H9 (cell line): ENCODE measurements around the gene MAST4. TPM values are rescaled to one million over a fixed set of nuclear protein-coding genes. Genes with fewer than 3 reads are reported as not detected.

Experiments used
- DNase-seq: peaks from one replicate; pipeline ENCODE4 v3.0.0-alpha.2; 2017
- H2AFZ ChIP-seq: one replicate; pipeline ENCODE4 v1.6.1; 2013; ENCODE audit warnings: mild to moderate bottlenecking, low read length, control low read depth, moderate library complexity
- H2AK5ac ChIP-seq: 2 replicates; pipeline ENCODE4 v1.6.1; 2013; ENCODE audit warnings: low read length, control low read depth, mixed read lengths; ENCODE audit not compliant: insufficient read length
- H2BK120ac ChIP-seq: one replicate; pipeline ENCODE4 v1.6.1; 2013; ENCODE audit warnings: low read depth, mild to moderate bottlenecking, low read length, control low read depth, inconsistent platforms; ENCODE audit not compliant: poor library complexity, severe bottlenecking
- H2BK12ac ChIP-seq: 2 replicates; pipeline ENCODE4 v1.6.1; 2013; ENCODE audit warnings: low read length, control low read depth, mixed read lengths, low read depth; ENCODE audit not compliant: insufficient read length
- H2BK15ac ChIP-seq: 2 replicates; pipeline ENCODE4 v1.6.1; 2013; ENCODE audit warnings: low read depth, low read length, control low read depth
- H2BK20ac ChIP-seq: one replicate; pipeline ENCODE4 v1.6.1; 2013; ENCODE audit warnings: low read depth, mild to moderate bottlenecking, low read length, control low read depth, inconsistent platforms; ENCODE audit not compliant: poor library complexity, severe bottlenecking
- H2BK5ac ChIP-seq: 2 replicates; pipeline ENCODE4 v1.6.1; 2013; ENCODE audit warnings: low read length, control low read depth, mixed read lengths; ENCODE audit not compliant: insufficient read length
- H3K14ac ChIP-seq: 2 replicates; pipeline ENCODE4 v1.6.1; 2013; ENCODE audit warnings: low read length, control low read depth; ENCODE audit not compliant: insufficient read depth
- H3K18ac ChIP-seq: 2 replicates; pipeline ENCODE4 v1.6.1; 2013; ENCODE audit warnings: low read depth, mild to moderate bottlenecking, mixed read lengths, low read length, control low read depth; ENCODE audit not compliant: insufficient read length
- H3K23ac ChIP-seq: 2 replicates; pipeline ENCODE4 v1.6.1; 2013; ENCODE audit warnings: low read length, control low read depth, mixed read lengths, low read depth; ENCODE audit not compliant: insufficient read length
- H3K23me2 ChIP-seq: 2 replicates; pipeline ENCODE4 v1.6.1; 2013; ENCODE audit warnings: low read depth, mild to moderate bottlenecking, mixed read lengths, low read length, control low read depth; ENCODE audit not compliant: insufficient read length, poor library complexity, severe bottlenecking
- H3K27ac ChIP-seq: 2 replicates; pipeline ENCODE4 v1.5.1; 2013; ENCODE audit warnings: low read length, control low read depth, mixed read lengths, low read depth; ENCODE audit not compliant: insufficient read length
- H3K27me3 ChIP-seq: 2 replicates; pipeline ENCODE4 v1.6.1; 2013; ENCODE audit warnings: low read length, control low read depth, inconsistent platforms; ENCODE audit not compliant: insufficient read depth
- H3K4ac ChIP-seq: 2 replicates; pipeline ENCODE4 v1.6.1; 2013; ENCODE audit warnings: low read depth, mild to moderate bottlenecking, control low read depth, inconsistent platforms, low read length, moderate library complexity
- H3K4me1 ChIP-seq: 2 replicates; pipeline ENCODE4 v1.6.1; 2013; ENCODE audit warnings: low read length, control low read depth, inconsistent platforms; ENCODE audit not compliant: insufficient read depth
- H3K4me2 ChIP-seq: 2 replicates; pipeline ENCODE4 v1.6.1; 2013; ENCODE audit warnings: low read length, control low read depth, mixed read lengths; ENCODE audit not compliant: insufficient read length, insufficient read depth
- H3K56ac ChIP-seq: 2 replicates; pipeline ENCODE4 v1.6.1; 2013; ENCODE audit warnings: low read depth, mild to moderate bottlenecking, mixed read lengths, low read length, control low read depth; ENCODE audit not compliant: insufficient read length
- H3K79me1 ChIP-seq: 2 replicates; pipeline ENCODE4 v1.6.1; 2013; ENCODE audit warnings: low read depth, mild to moderate bottlenecking, moderate library complexity, low read length, control low read depth, inconsistent platforms; ENCODE audit not compliant: insufficient read depth, poor library complexity, severe bottlenecking
- H3K79me2 ChIP-seq: 2 replicates; pipeline ENCODE4 v1.6.1; 2013; ENCODE audit warnings: low read length, control low read depth, inconsistent platforms; ENCODE audit not compliant: insufficient read depth
- H3K9ac ChIP-seq: 2 replicates; pipeline ENCODE4 v1.6.1; 2013; ENCODE audit warnings: low read length, control low read depth, mixed read lengths; ENCODE audit not compliant: insufficient read length; ENCODE audit errors: extremely low read depth
- H3K9me3 ChIP-seq: one replicate; pipeline ENCODE4 v1.6.1; 2013; ENCODE audit warnings: low read depth, low read length, inconsistent platforms; ENCODE audit not compliant: control insufficient read depth
- H3T11ph ChIP-seq: one replicate; pipeline ENCODE4 v1.6.1; 2013; ENCODE audit warnings: mild to moderate bottlenecking, low read length, control low read depth, inconsistent platforms
- H4K20me1 ChIP-seq: one replicate; pipeline ENCODE4 v1.6.1; 2013; ENCODE audit not compliant: control insufficient read depth, insufficient read length, insufficient read depth
- H4K5ac ChIP-seq: 2 replicates; pipeline ENCODE4 v1.6.1; 2013; ENCODE audit warnings: low read depth, mild to moderate bottlenecking, mixed read lengths, low read length, control low read depth; ENCODE audit not compliant: insufficient read length
- H4K8ac ChIP-seq: replicated peaks from 2 replicates; pipeline ENCODE4 v1.6.1; 2013; ENCODE audit warnings: low read length, control low read depth, mixed read lengths, low read depth; ENCODE audit not compliant: insufficient read length
- H4K91ac ChIP-seq: 2 replicates; pipeline ENCODE4 v1.6.1; 2013; ENCODE audit warnings: low read depth, mild to moderate bottlenecking, moderate library complexity, mixed read lengths, low read length, control low read depth; ENCODE audit not compliant: insufficient read length
- H3K27ac Mint-ChIP-seq, 3 experiments: 2 replicates in 2 of 3; 3 replicates in 1 of 3; pipeline ENCODE4 v1.8.0; 2020 to 2021; ENCODE audit warnings: mixed read lengths in 3 of 3, mild to moderate bottlenecking in 1 of 3, moderate library complexity in 1 of 3
- H3K27me3 Mint-ChIP-seq: 2 replicates; pipeline ENCODE4 v1.8.0; 2021; ENCODE audit warnings: low read depth, mild to moderate bottlenecking, moderate library complexity, mixed read lengths
- H3K36me3 Mint-ChIP-seq, 3 experiments: 2 replicates in 2 of 3; 3 replicates in 1 of 3; pipeline ENCODE4 v1.8.0; 2020 to 2021; ENCODE audit warnings: low read depth in 3 of 3, mixed read lengths in 3 of 3; ENCODE audit not compliant: insufficient read depth in 1 of 3
- H3K4me1 Mint-ChIP-seq, 2 experiments: 2 replicates each; pipeline ENCODE4 v1.8.0; 2020; ENCODE audit warnings: mixed read lengths in 2 of 2
- H3K4me3 Mint-ChIP-seq, 2 experiments: 2 replicates in 1 of 2; 3 replicates in 1 of 2; pipeline ENCODE4 v1.8.0; 2020 to 2021; ENCODE audit warnings: mild to moderate bottlenecking in 2 of 2, mixed read lengths in 2 of 2, moderate library complexity in 1 of 2
- H3K9me3 Mint-ChIP-seq, 2 experiments: 2 replicates in 1 of 2; 3 replicates in 1 of 2; pipeline ENCODE4 v1.8.0; 2020; ENCODE audit warnings: mild to moderate bottlenecking in 2 of 2, mixed read lengths in 2 of 2, moderate library complexity in 1 of 2
- WGBS: extraction: QIAGEN DNeasy Blood & Tissue Kit; methylation state at CpG from one replicate; pipeline ENCODE4 v1.1.7; 2013; ENCODE audit warnings: missing lambda C conversion rate, low lambda C conversion rate, mixed read lengths; ENCODE audit not compliant: insufficient read length; ENCODE audit errors: extremely low coverage; 5-methylcytosine and 5-hydroxymethylcytosine counted together
- total RNA-seq: library from RNA; stranded (reverse); gene quantifications from 2 replicates; pipeline ENCODE4 v1.2.1, GENCODE V29; 2021
- TF ChIP-seq, protein P1 (sequence below): fragments of 200-600 bp; sonication (generic); conservative IDR thresholded peaks from 3 replicates; pipeline ENCODE4 v1.8.0; 2021; ENCODE audit warnings: antibody characterized with exemption, mild to moderate bottlenecking

The MAST4 gene
- total RNA-seq, 1 experiment from 2014 or later = 3.7 TPM

DNA sequence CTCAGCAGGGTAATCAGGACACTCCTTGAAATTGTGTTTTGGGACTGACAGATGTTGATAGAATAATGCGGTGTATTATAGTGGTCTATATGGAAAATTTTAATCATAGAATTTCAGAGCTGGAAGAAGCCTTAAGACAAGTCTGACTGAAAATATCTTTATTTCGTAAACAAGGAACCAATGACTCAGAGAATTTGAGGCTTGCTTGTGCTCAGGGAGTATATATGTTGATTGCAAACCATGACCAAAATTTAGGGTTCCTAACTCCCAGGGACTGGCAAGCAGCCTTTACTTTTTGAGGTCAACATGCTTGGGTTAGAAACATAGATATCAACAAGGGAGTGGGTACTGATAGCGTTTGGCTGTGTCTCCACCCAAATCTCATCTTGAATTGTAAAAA, 313.2 kb downstream of the MAST4 start:
- no peak overlapping the region for H2BK120ac ChIP-seq
- TF ChIP-seq, protein P1, sequence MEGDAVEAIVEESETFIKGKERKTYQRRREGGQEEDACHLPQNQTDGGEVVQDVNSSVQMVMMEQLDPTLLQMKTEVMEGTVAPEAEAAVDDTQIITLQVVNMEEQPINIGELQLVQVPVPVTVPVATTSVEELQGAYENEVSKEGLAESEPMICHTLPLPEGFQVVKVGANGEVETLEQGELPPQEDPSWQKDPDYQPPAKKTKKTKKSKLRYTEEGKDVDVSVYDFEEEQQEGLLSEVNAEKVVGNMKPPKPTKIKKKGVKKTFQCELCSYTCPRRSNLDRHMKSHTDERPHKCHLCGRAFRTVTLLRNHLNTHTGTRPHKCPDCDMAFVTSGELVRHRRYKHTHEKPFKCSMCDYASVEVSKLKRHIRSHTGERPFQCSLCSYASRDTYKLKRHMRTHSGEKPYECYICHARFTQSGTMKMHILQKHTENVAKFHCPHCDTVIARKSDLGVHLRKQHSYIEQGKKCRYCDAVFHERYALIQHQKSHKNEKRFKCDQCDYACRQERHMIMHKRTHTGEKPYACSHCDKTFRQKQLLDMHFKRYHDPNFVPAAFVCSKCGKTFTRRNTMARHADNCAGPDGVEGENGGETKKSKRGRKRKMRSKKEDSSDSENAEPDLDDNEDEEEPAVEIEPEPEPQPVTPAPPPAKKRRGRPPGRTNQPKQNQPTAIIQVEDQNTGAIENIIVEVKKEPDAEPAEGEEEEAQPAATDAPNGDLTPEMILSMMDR = no peak
- H3K14ac ChIP-seq = no peak overlapping the region
- H2BK5ac ChIP-seq = no peak overlapping the region
- H4K5ac ChIP-seq = no peak overlapping the region
- H3T11ph ChIP-seq = no peak overlapping the region
- no peaks in the 10 kb centered on the region for H3K9me3 ChIP-seq
- no peaks in the 10 kb centered on the region for H4K20me1 ChIP-seq
- Mint-ChIP-seq H3K4me1 (peaks cover 26 to 36% of the 10 kb centered on the region in 2 experiments), H3K27me3 (peaks cover 68% of the 10 kb centered on the region), H3K9me3 (peaks cover 3 to 5% of the 10 kb centered on the region in 2 experiments; a peak in 3 of 5 replicates), H3K27ac (no peak overlapping the region; a peak in 1 of 7 replicates), H3K4me3 (no peak overlapping the region), H3K36me3 (peaks cover 0 to 4% (median 0%) of the 10 kb centered on the region in 3 experiments; a peak in 2 of 7 replicates)
- H3K9ac ChIP-seq = no peak overlapping the region
- H3K23me2 ChIP-seq = no peaks in the 10 kb centered on the region
- no peak overlapping the region for H3K4ac ChIP-seq
- H2AFZ ChIP-seq = no peak overlapping the region
- H2BK15ac ChIP-seq = no peak overlapping the region
- no peak overlapping the region for H3K23ac ChIP-seq
- H3K4me1 ChIP-seq = no peaks in the 10 kb centered on the region; the same call in 1 of the 2 replicates
- no peak overlapping the region for H3K27ac ChIP-seq
- H3K4me2 ChIP-seq = no peak overlapping the region
- no peaks in the 10 kb centered on the region for H3K79me2 ChIP-seq
- H3K79me1 ChIP-seq = no peaks in the 10 kb centered on the region
- no peak overlapping the region for H2AK5ac ChIP-seq
- no peak overlapping the region for H2BK12ac ChIP-seq
- peaks cover 17% of the 10 kb centered on the region; the same call in 1 of the 2 replicates for H3K27me3 ChIP-seq
- H4K91ac ChIP-seq = no peak overlapping the region
- no CpG with 5 or more reads among the region's 3 CpGs for WGBS
- no peak overlapping the region for H3K56ac ChIP-seq
- H2BK20ac ChIP-seq = no peak overlapping the region
- H3K18ac ChIP-seq = no peak overlapping the region
- no peak overlapping the region for H4K8ac ChIP-seq
- DNase-seq = no peak
